ENCODE measurements around the gene RNASE7. TPM values are rescaled to one million over a fixed set of nuclear protein-coding genes. Genes with fewer than 3 reads are reported as not detected.

The RNASE7 gene
- total RNA-seq, 1 experiment from 2014 or later, result not detected

DNA sequence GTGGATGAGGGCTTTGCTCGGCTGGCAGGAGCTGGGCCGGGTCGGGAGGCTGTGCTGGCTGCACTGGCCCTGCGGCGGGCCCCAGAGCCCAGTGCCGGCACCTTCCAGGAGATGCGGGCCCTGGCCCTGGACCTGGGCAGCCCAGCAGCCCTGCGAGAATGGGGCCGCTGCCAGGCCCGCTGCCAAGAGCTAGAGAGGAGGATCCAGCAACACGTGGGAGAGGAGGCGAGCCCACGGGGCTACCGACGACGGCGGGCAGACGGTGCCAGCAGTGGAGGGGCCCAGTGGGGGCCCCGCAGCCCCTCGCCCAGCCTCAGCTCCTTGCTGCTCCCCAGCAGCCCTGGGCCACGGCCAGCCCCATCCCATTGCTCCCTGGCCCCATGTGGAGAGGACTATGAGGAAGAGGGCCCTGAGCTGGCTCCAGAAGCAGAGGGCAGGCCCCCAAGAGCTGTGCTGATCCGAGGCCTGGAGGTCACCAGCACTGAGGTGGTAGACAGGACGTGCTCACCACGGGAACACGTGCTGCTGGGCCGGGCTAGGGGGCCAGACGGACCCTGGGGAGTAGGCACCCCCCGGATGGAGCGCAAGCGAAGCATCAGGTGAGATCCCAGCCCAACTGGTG, 39.5 kb downstream of the RNASE7 start:
- no peak for TF ChIP-seq TCF7L2 (IDR thresholded peaks at IDR 0.05; ENCODE audit: borderline replicate concordance, extremely low read depth, insufficient read depth, insufficient read length)
- TF ChIP-seq FOSL1 (IDR thresholded peaks at IDR 0.05; ENCODE audit: low read depth), result no peak
- no peak for TF ChIP-seq CEBPB (IDR thresholded peaks at IDR 0.05; ENCODE audit: low read depth)
- no peak for TF ChIP-seq SRF (IDR thresholded peaks at IDR 0.05; ENCODE audit: low read depth)
- no peak for TF ChIP-seq EGR1 (IDR thresholded peaks at IDR 0.05; ENCODE audit: low read depth)
- no peak for TF ChIP-seq ZNF274 (IDR thresholded peaks at IDR 0.05; ENCODE audit: low read depth, low read length)
- TF ChIP-seq ELF1 (IDR thresholded peaks at IDR 0.05; ENCODE audit: borderline replicate concordance, low read depth), result no peak
- TF ChIP-seq, protein P1, sequence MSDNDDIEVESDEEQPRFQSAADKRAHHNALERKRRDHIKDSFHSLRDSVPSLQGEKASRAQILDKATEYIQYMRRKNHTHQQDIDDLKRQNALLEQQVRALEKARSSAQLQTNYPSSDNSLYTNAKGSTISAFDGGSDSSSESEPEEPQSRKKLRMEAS (IDR thresholded peaks at IDR 0.05), result no peak
- TF ChIP-seq ZFX (IDR thresholded peaks at IDR 0.05), result no peak
- TF ChIP-seq POLR2AphosphoS5 (IDR thresholded peaks at IDR 0.05; ENCODE audit: low read depth, low read length), result no peak
- TF ChIP-seq SIN3A (IDR thresholded peaks at IDR 0.05; ENCODE audit: low read depth), result no peak
- no peak for TF ChIP-seq JUND (IDR thresholded peaks at IDR 0.05)
- TF ChIP-seq, protein P2, sequence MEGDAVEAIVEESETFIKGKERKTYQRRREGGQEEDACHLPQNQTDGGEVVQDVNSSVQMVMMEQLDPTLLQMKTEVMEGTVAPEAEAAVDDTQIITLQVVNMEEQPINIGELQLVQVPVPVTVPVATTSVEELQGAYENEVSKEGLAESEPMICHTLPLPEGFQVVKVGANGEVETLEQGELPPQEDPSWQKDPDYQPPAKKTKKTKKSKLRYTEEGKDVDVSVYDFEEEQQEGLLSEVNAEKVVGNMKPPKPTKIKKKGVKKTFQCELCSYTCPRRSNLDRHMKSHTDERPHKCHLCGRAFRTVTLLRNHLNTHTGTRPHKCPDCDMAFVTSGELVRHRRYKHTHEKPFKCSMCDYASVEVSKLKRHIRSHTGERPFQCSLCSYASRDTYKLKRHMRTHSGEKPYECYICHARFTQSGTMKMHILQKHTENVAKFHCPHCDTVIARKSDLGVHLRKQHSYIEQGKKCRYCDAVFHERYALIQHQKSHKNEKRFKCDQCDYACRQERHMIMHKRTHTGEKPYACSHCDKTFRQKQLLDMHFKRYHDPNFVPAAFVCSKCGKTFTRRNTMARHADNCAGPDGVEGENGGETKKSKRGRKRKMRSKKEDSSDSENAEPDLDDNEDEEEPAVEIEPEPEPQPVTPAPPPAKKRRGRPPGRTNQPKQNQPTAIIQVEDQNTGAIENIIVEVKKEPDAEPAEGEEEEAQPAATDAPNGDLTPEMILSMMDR (IDR thresholded peaks at IDR 0.05 in 2 of 3, conservative IDR thresholded peaks at IDR 0.05 in 1 of 3; ENCODE audit: borderline replicate concordance in 1 of 3, insufficient read depth in 1 of 3, low read depth in 2 of 3, low read length in 2 of 3), result no peak
- TF ChIP-seq REST (IDR thresholded peaks at IDR 0.05; ENCODE audit: low read depth), result no peak
- no peak for TF ChIP-seq POLR2A (IDR thresholded peaks at IDR 0.05; ENCODE audit: borderline replicate concordance, extremely low read depth, insufficient read depth, insufficient read length)
- Histone ChIP-seq H3K4me2 (ENCODE audit: low read length) (no peak overlapping the region), H3K9me3 (ENCODE audit: control insufficient read depth in 1 of 2, insufficient read depth in 1 of 2, low read depth in 1 of 2, low read length in 2 of 2) (no peaks in the 10 kb centered on the region), H3K9me2 (ENCODE audit: insufficient read depth) (no peaks in the 10 kb centered on the region), H3K27me3 (ENCODE audit: insufficient read depth, low read length) (no peaks in the 10 kb centered on the region), H3K4me1 (ENCODE audit: control insufficient read depth in 1 of 2, insufficient read depth in 2 of 2, low read length in 2 of 2) (peaks cover 3 to 20% of the 10 kb centered on the region in 2 experiments; a peak in 3 of 4 replicates), H2AFZ (ENCODE audit: low read depth, low read length, poor library complexity, severe bottlenecking) (no peak overlapping the region), H3K36me3 (ENCODE audit: control insufficient read depth in 1 of 2, insufficient read depth in 2 of 2, low read length in 2 of 2) (no peaks in the 10 kb centered on the region; a peak in 1 of 4 replicates), H3K9ac (ENCODE audit: low read length) (no peak overlapping the region), H3K27ac (ENCODE audit: low read depth, low read length) (no peak overlapping the region), H3K79me2 (ENCODE audit: insufficient read depth, low read length) (no peaks in the 10 kb centered on the region), H4K20me1 (ENCODE audit: insufficient read depth) (no peaks in the 10 kb centered on the region), H3K4me3 (replicated peaks in 1 of 2; ENCODE audit: low read depth in 1 of 2, low read length in 2 of 2) (no peak overlapping the region)
- ATAC-seq (no peak), DNase-seq (ENCODE audit: low read depth, low spot score) (no peak)
- CTCF ChIA-PET, result no interaction called here
- POLR2A ChIA-PET, result no interaction called here
- no TSS peak for BruUV-seq (replicated peaks)
- intact Hi-C loops (cut with micrococcal nuclease), result no loop called here
- RAD21 ChIA-PET (ENCODE audit: low non-redundant PET in 1 of 2, low total read pairs in 2 of 2, uncharacterized antibody in 2 of 2, unreplicated experiment in 2 of 2), result no interaction called here
